GM18511 (cell line): ENCODE measurements around the gene AGRN.
"Not testable (repeated sequence)": the region's sequence is repeated elsewhere in the genome, so short reads cannot be mapped to it uniquely, and the experiment has no call there.

Experiments
- ATAC-seq: cut with Tn5 transposase; IDR thresholded peaks from one replicate; pipeline ENCODE4 v1.9.1; 2021; ENCODE audit warnings: mild to moderate bottlenecking, moderate library complexity; ENCODE audit not compliant: unreplicated experiment

The AGRN gene

DNA sequence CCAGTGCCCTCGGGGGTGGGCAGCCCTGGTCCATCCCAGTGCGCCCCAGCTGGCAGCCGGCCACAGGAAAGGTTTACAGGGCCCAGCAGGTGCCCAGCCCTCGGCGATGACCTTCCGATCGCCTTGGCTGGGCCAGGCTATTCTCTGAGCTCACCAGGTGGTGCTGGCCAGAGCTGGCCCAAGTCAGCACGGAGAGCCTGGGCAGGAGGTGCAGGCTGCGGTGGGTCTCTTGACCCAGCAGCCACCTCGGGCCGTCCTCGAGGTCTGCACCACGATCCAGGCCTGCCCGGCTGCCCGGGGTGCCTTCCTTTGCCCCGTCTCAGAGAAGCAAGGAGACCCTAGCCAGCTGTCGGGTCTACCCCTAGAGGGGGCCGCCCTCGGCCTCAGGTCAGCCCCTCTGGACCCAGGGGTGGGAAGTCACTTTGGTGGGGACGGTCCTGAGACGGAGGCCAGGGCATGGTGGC is 38.4 kb upstream of the AGRN start:
- no peak for ATAC-seq

DNA sequence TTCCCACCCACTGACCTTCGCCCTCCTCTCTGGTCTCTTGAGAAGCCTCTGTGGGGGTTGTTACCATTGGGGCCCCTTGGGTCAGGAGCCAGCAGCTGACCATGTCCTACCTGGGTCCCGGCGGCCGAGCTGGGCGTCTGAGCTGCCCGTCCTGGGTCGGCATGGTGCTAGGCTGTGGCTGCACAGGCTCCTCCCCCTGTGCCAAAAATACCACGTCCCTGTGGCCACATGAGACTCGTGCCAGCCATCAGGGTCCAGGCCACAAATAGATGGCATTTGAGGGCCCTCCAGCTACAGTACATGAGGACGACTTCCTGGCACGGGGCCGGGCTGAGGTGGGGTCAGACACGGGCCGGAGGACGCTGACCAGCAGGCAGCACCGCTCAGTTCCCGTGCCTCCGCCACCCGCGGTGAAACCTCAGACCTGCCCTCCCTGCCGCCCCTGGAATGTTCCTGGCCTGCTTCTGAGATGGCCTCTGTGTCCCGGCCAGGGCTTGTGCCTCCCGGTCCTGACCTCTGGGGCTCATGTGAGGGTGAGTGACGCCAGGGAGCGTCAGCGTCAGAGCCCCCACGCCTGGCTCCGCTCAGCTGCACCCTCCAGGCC is 37.9 kb upstream of the AGRN start, which contains the start of gene PERM1:
PERM1 (minus strand) TSS at position 139 of the 604 bp plus-strand sequence. CDS start 1,064 bp downstream, outside the sequence.
- ATAC-seq: no peak

DNA sequence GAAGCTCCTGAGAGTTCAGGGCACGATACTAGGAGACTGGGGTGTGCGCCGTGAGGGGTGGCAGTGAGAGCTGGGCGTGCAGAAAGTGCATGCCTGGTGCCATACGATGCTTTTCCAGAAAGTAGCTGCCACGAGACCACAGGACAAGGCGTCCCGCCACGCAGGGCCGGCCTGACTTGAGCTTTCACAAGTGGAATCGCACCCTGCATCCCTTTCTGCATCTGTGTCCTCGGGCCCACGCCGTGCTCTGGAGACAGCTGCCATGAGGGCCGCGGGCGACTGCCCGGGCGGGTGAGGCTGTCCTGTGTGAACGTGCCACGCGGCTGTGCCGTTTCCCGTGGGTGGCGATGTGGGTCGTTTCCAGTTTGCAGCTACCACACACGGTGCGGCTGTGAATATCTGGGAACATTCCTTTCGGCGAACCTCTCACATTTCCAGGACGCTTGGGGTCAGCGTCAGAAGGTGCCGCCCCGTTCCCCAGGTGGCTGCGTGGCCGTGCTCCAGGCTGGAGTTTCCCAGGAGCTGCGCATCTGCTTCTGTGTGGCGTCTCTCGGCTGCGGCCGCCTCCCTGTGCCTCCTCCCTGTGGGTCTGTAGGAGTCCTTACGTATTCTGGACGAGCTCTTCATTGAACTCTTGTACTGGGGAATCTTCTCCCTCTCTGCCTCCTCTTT is 37.0 kb upstream of the AGRN start:
- ATAC-seq: no peak

DNA sequence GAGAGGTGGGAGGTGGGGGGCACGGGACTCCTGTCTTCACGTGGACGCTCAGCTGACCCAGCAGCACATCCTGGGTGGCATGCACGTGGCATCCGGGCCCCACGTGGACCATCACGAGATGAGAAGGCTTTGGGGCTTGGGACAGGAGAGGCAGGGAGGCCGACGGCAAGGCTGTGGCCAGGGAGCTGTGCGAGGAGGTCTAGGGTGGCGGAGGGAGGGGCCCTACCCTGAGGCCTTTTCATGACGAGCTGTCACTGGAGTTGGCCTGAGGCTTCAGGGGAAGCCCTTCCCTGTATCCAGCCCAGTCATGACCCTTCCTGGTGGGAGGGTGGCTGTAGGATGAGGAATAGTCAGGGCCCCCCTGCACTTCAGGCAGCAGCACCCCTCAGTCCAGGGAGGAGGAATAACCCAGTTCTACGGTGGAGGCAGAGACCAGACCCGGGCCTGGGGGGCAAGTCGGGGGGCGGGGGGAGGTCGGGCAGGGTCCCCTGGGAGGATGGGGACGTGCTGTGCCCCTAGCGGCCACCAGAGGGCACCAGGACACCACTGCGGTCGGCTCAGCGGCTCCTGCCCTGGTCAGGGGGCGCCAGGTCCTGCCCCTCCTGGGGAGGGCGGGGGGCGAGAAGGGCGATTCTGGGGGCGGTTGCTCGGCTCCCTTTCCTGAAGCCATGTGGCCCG is 36.0 kb upstream of the AGRN start:
- no peak for ATAC-seq

DNA sequence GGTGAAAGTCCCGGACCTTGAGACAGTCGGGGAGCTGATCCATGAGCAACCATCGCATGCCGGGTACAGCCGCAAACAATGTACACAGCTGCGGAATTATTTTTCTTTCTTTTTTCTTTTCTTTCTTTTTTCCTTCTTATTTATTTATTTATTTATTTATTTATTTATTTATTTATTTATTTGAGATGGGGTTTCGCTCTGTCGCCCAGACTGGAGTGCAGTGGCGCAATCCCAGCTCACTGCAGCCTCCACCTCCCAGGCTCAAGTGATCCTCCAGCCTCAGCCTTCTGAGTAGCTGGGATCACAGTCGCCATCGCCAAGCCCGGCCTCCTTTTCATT is 35.5 kb upstream of the AGRN start:
- no peak for ATAC-seq

DNA sequence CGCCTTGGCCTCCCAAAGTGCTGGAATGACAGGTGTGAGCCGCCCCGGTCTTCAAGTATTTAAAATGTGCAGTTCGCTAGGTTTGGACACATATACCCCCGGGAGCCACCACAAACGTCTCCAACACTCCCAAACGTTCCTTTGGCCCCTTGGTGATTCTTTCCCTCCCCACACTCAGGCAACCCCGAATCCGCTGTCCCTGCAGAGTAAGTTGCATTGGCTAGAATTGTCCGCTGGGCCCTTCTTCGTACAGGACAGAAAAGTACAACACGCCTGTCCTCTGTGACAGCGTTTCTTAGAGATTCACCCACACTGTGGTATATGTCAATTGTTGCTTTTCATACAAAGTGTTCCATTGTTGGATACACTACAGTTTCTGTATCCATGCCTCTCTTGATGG is 34.8 kb upstream of the AGRN start:
- no peak for ATAC-seq

DNA sequence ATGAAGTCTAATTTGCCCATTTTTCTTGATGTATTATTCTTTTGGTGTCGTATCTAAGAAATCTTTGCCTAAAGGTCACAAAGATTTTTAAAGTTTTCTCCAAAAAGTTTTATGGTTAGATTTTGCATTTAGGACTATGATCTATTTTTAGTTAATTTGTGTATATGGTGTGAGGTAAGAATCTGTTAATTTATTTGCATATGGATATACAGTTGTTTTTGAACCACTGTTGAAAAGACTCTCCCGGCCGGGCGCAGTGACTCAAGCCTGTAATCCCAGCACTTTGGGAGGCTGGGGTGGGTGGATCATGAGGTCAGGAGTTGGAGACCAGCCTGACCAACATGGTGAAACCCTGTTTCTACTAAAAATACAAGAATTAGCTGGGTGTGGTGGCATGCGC is 31.9 kb upstream of the AGRN start:
- ATAC-seq: not testable (repeated sequence)

DNA sequence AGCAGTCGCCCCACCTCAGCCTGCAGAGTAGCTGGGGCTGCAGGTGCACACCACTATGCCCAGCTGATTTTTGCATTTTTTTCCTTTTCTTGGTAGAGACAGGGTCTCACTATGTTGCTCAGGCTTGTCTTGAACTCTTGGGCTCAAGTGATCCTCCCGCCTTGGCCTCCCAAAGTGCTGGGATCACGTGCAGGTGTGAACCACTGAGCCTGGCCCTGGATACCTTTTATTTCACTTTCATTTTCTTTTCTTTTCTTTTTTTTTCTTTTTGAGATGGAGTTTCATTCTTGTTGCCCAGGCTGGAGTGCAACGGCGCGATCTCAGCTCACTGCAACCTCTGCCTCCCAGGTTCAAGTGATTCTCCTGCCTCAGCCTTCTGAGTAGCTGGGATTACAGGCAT is 28.6 kb upstream of the AGRN start:
- ATAC-seq: not testable (repeated sequence)

DNA sequence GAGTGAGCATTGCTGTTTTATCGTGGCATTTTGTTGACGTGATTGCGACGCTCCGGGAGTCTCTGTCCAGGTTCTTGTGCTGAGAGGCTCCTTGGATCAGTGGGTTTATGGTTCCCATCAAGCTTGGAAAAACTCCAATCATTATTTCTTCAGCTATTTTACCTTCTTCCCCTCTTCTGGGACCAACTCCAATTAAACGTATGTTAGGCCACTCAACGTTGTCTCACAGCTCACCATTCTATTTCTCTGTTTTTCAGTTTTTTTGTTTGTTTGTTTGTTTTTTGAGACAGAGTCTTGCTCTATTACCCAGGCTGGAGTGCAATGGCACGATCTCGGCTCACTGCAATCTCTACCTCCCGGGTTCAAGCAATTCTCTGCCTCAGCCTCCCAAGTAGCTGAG is 28.0 kb upstream of the AGRN start:
- ATAC-seq: no peak

DNA sequence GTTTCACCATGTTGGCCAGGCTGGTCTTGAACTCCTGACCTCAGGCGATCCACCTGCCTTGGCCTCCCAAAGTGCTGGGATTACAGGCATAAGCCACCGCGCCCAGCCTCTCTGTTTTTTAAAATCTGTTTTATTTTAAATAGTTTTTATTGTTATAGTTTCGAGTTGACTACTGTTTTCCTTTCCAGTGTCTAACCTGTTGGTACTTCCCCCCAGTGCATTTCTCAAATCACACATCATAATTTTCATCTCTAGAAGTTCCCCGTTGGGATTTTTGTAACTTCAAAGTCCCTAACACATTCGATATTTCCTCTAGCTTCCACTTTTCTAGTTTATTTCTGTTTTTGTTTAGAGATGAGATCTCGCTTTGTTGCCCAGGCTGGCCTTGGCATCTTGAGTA is 27.6 kb upstream of the AGRN start:
- no peak for ATAC-seq

DNA sequence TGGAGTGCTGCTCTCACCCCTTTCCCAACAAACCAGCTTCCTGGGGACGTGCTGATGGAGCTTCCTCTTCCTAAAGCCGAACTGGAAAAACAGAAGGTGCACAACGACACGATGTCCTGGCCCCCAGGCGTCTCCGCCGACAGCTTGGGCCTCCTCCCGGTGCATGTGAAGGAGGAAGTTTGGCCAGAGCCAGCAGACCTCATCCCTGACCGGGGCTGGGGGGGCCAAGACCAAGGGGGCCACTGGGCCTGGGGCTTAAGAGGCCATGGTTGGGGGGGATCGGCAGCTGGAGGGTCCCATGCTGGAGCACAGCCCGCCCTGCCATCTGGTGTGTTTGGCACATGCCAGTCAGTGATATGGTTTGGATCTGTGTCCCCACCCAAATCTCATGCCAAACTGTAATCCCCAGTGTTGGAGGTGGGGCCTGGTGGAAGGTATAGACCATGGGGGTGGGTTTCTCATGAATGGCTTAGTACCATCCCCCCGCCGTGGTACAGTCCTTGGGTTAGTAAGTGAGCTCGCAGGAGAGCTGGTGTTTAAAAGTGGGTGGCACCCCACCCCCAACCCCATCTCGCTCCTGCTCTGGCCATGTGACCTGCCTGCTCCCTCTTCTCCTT is 26.4 kb upstream of the AGRN start:
- no peak for ATAC-seq

DNA sequence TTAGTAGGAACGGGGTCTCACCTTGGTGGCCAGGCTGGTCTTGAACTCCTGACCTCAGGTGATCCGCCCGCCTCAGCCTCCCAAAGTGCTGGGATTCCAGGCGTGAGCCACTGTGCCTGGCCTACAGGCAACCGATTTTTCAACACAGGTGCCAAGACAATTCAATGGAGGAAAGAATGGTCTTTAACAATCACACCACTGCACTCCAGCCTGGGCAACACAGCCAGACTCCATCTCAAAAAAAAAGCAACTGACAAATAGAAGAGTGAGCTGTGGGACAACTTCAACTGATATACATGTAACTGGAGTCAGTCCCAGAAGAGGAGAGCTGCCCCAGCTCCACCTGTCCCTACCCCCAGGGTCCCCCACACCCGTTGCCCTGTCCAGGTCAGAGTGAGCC is 25.4 kb upstream of the AGRN start:
- ATAC-seq: not testable (repeated sequence)

DNA sequence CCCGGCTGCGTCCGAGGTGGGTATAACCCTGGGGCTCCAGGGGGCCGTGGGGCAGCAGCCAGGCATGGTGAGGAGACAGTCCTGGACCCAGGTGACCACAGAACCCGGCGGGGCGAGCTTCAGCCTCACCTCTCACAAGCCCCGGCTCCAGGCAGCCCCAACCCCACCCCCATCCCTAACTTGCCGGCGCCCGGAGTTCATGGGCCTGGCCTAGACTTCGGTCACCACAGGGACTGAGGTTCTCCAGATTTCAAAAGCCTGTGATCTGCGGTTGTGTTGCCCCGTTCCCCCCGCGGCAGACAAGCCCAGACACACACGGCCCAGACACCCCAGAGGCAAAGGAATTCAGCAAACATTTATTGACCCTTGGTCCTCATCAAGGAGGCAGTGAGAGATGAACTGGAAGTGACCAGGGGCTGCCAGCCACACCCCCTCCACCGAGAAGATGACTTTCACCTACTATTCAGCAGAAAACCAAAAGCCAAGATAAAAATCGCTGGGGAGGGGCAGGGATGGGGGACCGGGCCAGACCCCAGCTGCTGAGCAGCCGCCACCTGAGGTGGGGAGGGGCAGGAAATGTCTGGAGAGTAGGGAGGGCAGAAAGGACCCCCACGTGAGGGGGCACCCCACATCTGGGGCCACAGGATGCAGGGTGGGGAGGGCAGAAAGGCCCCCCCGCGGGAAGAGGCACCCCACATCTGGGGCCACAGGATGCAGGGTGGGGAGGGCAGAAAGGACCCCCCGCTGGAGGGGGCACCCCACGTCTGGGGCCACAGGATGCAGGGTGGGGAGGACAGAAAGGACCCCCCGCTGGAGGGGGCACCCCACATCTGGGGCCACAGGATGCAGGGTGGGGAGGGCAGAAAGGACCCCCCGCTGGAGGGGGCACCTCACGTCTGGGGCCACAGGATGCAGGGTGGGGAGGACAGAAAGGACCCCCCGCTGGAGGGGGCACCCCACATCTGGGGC is 24.0 kb upstream of the AGRN start:
- no peak for ATAC-seq

DNA sequence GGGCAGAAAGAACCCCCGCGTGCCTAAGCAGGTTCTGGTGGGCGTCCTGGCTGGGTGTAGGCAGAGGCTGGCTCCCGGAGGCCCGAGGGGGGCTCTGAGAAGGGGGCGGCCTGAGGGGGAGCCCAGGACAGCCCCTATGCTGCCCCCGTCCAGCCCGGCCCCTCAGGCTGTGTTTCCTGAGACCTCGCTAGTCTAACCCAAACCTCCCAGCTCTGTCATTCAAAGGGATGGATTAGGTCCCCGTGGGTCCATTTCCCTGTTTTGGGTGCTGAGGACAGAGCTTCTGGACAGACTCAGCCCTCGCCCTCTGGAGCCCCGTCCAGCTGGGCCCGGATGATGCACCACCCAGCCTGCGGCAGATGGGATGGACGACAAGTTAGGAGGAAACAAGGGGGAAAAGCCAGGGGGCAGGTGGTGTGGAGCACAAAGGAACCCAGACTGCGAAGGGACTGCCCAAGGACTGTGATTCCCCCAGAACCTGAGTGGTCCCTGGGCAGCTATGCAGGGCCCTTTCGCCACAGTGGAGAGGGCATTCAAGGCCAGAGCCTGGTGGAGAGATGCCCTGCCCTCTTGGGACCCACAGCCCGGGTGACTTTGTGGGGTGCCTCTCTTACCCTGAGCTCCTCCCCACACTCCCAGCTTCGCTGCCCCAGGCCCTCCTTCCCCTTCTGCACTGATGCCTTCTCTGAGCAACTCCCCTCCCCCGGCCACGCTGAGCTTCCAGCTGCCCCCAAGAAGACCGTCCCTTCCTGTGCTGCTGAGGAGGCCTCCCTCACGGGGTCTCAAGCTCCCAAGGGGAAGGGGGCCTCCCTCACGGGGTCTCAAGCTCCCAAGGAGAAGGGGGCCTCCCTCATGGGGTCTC is 22.8 kb upstream of the AGRN start:
- ATAC-seq: no peak

DNA sequence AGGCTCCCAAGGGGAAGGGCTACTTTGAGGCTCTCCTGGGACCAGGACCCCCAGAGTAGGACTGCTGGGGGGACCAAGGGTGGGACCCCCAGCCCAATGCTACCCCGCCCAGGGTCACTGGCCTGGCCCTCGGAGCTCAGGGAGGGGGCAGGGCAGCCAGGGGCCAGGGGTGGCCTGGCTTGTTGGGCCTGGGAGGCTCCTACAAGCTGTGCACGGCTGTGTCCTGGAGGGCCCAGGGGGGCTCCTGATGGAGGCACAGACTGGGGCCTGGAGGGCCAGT is 22.3 kb upstream of the AGRN start:
- no peak for ATAC-seq

DNA sequence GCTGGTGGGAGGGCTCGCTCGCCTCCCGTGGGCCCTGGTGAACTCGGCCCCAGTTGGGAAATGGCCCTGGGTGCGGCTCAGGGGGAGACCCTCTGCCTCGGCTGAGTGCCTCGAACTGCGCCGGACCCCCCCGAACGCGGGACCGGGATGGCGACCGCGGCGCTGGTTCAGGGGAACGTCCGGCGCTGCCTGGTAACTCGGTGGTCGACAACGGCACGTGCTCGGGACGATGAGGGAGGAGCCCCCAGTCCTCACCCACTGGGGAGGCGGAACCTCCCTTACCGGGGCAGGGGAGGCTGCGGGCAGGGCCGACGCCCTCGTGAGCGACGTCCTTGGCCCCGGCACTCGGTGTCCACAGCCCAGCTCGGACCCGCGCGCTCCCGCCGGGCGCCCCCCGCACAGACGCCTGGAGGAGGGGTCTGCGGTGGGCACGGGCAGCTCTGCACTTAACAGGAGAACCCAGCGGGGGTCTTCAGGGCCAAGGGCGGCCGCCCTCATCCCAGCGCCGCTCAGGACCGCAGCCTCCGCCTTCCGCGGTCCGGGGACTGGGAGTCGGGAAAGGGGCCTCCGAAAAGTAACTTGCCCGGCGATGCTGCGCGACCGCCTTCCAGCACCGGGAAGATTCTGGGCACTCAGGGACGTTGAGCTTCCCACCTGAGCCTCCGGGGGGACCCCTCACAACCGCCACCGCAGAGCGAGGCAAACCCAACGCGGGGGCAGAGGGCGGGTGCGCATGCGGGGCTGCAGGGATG is 21.8 kb upstream of the AGRN start:
- ATAC-seq: no peak

DNA sequence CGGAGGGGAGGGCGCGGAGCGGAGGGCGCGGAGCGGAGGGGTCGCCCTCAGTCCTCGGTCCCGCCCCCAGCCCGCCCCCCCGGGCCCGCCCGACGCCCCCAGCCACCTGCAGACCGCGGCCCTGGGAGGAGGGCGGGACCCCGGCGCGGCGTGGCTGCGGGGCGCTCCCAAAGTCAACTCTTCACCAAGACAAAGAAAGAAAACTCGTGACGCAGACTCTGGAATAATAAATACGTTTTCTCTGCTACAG is 21.2 kb upstream of the AGRN start:
- no peak for ATAC-seq

DNA sequence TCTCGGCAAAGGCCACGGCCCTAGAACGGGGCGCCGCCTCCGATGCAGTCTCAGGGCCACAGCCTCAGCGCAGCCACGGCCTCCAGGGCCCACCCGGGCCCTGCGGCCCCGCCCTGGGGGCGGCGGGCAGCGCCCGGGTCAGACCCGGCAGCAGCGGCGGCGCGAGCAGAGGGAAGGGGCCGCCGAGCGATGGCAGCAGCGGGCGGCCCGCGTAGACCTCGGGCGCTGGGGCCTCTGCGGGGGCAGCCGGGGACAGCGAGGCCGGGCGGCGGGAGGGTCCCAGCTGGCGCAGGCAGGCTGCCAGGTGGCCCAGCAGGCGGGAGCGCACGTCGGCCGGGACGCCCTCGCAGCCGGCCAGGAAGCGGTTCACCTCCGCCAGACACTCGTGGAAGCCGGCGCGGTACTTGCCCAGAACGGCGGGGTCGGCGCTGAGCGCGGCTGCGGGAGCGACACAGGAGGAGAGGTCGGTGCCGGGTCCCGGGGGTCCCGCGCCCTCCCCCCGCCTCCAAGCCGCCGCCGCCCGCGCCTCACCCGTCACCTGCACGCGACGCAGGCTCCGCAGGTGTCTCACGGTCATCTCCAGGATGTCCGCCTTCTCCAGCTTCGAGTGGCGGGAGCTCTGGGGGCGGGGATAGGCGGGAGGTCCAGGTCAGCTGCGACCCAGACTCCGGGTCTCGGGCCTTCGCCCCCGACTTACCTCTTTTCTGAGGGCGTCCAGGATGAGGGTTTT is 20.8 kb upstream of the AGRN start:
- ATAC-seq: no peak
